ENCODE data around the gene C19orf67.
"Not testable (repeated sequence)": the region's sequence is repeated elsewhere in the genome, so short reads cannot be mapped to it uniquely, and the experiment has no call there.

- TF ChIP-seq CTCF (IDR thresholded peaks at IDR 0.05; ENCODE audit: insufficient read depth, low read depth, low read length); EZH2 (IDR thresholded peaks at IDR 0.05; ENCODE audit: insufficient read depth, low read length): not testable (repeated sequence)
These were observed 34.6 kb downstream of the C19orf67 start for GRCh38 chr19:14050961-14051360.
